ENCODE measurements around the gene YY1.

DNA sequence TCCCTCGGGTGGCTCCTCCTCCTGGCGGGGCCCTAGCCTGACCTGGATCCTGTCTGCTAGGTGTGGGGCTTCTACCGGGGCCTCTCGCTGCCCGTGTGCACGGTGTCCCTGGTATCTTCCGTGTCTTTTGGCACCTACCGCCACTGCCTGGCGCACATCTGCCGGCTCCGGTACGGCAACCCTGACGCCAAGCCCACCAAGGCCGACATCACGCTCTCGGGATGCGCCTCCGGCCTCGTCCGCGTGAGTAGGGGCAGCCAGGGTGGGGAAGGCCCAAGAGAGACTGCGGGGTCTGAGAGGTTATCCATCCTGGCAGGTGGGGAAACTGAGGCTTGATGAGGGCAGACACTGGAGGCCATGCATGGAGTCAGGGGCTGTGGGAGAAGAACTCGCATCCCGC, 88.2 kb downstream of the YY1 start:
- TF ChIP-seq POLR2A (IDR thresholded peaks at IDR 0.05) = no peak
- TF ChIP-seq, protein P1, sequence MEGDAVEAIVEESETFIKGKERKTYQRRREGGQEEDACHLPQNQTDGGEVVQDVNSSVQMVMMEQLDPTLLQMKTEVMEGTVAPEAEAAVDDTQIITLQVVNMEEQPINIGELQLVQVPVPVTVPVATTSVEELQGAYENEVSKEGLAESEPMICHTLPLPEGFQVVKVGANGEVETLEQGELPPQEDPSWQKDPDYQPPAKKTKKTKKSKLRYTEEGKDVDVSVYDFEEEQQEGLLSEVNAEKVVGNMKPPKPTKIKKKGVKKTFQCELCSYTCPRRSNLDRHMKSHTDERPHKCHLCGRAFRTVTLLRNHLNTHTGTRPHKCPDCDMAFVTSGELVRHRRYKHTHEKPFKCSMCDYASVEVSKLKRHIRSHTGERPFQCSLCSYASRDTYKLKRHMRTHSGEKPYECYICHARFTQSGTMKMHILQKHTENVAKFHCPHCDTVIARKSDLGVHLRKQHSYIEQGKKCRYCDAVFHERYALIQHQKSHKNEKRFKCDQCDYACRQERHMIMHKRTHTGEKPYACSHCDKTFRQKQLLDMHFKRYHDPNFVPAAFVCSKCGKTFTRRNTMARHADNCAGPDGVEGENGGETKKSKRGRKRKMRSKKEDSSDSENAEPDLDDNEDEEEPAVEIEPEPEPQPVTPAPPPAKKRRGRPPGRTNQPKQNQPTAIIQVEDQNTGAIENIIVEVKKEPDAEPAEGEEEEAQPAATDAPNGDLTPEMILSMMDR (IDR thresholded peaks at IDR 0.05) = no peak

All from uterus (tissue), 2 donors.